Measurements from ENCODE around the gene SFI1. TPM values are rescaled to one million over a fixed set of nuclear protein-coding genes. Genes with fewer than 3 reads are reported as not detected.

SFI1 gene
- total and polyA plus RNA-seq, 2 experiments from 2014 or later: 16.1 to 23.3 TPM

GRCh38 chr22:31489632-31490495, 6.5 kb upstream of the SFI1 start, which contains the start of gene EIF4ENIF1:
TSS of gene EIF4ENIF1 (minus strand) at chr22:31489842. CDS start at chr22:31488718, 1,124 bp downstream.
- no peaks in the 10 kb centered on the region for H3K9me3 ChIP-seq (ENCODE audit: low read depth)
- TF ChIP-seq EZH2 (IDR thresholded peaks at IDR 0.05; ENCODE audit: borderline replicate concordance) (no peak), CTCF (IDR thresholded peaks at IDR 0.05; ENCODE audit: poor library complexity) (no peak), EZH2phosphoT487 (IDR thresholded peaks at IDR 0.05; ENCODE audit: low read depth, severe bottlenecking, unreplicated experiment) (no peak)
- H3K4me1 ChIP-seq (ENCODE audit: insufficient read depth): peaks cover 14% of the 10 kb centered on the region
- peaks cover 56% of the 10 kb centered on the region for H3K79me2 ChIP-seq
- no peaks in the 10 kb centered on the region for H3K36me3 ChIP-seq (replicated peaks; ENCODE audit: insufficient read depth, low read depth)
- peak within 1 kb of the TSS; percentile 74 for H3K4me3 ChIP-seq
- H3K9me2 ChIP-seq (replicated peaks; ENCODE audit: insufficient read depth): no peaks in the 10 kb centered on the region
- DNase-seq (ENCODE audit: low spot score): peak; percentile 94
- peaks cover 2% of the 10 kb centered on the region for H4K20me1 ChIP-seq (ENCODE audit: insufficient read depth, poor library complexity, severe bottlenecking)
- H3K27ac ChIP-seq: peak within 1 kb of the TSS; percentile 96
- H2AFZ ChIP-seq: peak within 1 kb of the TSS; percentile 92
- H3K4me2 ChIP-seq: peak within 1 kb of the TSS; percentile 97
- 3% methylated on average over 46 of the region's 100 CpGs for WGBS (ENCODE audit: low lambda C conversion rate, missing lambda C conversion rate)
- no peaks in the 10 kb centered on the region for H3K27me3 ChIP-seq

GRCh38 chr22:31490496-31490925, 5.8 kb upstream of the SFI1 start:
- no peaks in the 10 kb centered on the region for H3K36me3 ChIP-seq (replicated peaks; ENCODE audit: insufficient read depth, low read depth)
- H4K20me1 ChIP-seq (ENCODE audit: insufficient read depth, poor library complexity, severe bottlenecking): no peaks in the 10 kb centered on the region
- TF ChIP-seq CTCF (IDR thresholded peaks at IDR 0.05; ENCODE audit: poor library complexity) (peak; percentile 3), EZH2 (IDR thresholded peaks at IDR 0.05; ENCODE audit: borderline replicate concordance) (no peak), EZH2phosphoT487 (IDR thresholded peaks at IDR 0.05; ENCODE audit: low read depth, severe bottlenecking, unreplicated experiment) (no peak)
- 3% methylated on average over 15 of the region's 15 CpGs for WGBS (ENCODE audit: low lambda C conversion rate, missing lambda C conversion rate)
- peak overlapping the region; percentile 83 for H2AFZ ChIP-seq
- H3K27me3 ChIP-seq: no peaks in the 10 kb centered on the region
- peak; percentile 68 for DNase-seq (ENCODE audit: low spot score)
- peaks cover 53% of the 10 kb centered on the region for H3K79me2 ChIP-seq
- H3K4me3 ChIP-seq: peak overlapping the region; percentile 74
- H3K9me2 ChIP-seq (replicated peaks; ENCODE audit: insufficient read depth): no peaks in the 10 kb centered on the region
- no peaks in the 10 kb centered on the region for H3K9me3 ChIP-seq (ENCODE audit: low read depth)
- H3K4me2 ChIP-seq: peak overlapping the region; percentile 84
- H3K4me1 ChIP-seq (ENCODE audit: insufficient read depth): peaks cover 14% of the 10 kb centered on the region
- peak overlapping the region; percentile 96 for H3K27ac ChIP-seq

GRCh38 chr22:31491218-31491962, 4.9 kb upstream of the SFI1 start:
- peak overlapping the region; percentile 96 for H3K27ac ChIP-seq
- H3K4me1 ChIP-seq (ENCODE audit: insufficient read depth): peaks cover 14% of the 10 kb centered on the region
- peak overlapping the region; percentile 84 for H3K4me2 ChIP-seq
- TF ChIP-seq EZH2 (IDR thresholded peaks at IDR 0.05; ENCODE audit: borderline replicate concordance) (no peak), CTCF (IDR thresholded peaks at IDR 0.05; ENCODE audit: poor library complexity) (no peak), EZH2phosphoT487 (IDR thresholded peaks at IDR 0.05; ENCODE audit: low read depth, severe bottlenecking, unreplicated experiment) (no peak)
- H3K4me3 ChIP-seq: peak overlapping the region; percentile 74
- H3K9me3 ChIP-seq (ENCODE audit: low read depth): no peaks in the 10 kb centered on the region
- no peaks in the 10 kb centered on the region for H3K36me3 ChIP-seq (replicated peaks; ENCODE audit: insufficient read depth, low read depth)
- H3K9me2 ChIP-seq (replicated peaks; ENCODE audit: insufficient read depth): no peaks in the 10 kb centered on the region
- H4K20me1 ChIP-seq (ENCODE audit: insufficient read depth, poor library complexity, severe bottlenecking): no peaks in the 10 kb centered on the region
- peak overlapping the region; percentile 83 for H2AFZ ChIP-seq
- DNase-seq (ENCODE audit: low spot score): no peak
- no peaks in the 10 kb centered on the region for H3K27me3 ChIP-seq
- H3K79me2 ChIP-seq: peaks cover 46% of the 10 kb centered on the region
- whole genome bisulfite sequencing (ENCODE audit: low lambda C conversion rate, missing lambda C conversion rate): 72% methylated on average over 8 of the region's 8 CpGs

All from hepatocyte (in vitro differentiated cells).